Thoracic aorta (tissue), 2 donors: ENCODE measurements around the gene SMYD4. TPM values are rescaled to one million over a fixed set of nuclear protein-coding genes. Genes with fewer than 3 reads are reported as not detected.

Experiments
- ATAC-seq: fragments of 150-250 bp; one replicate; pipeline ENCODE4 v1.8.0; 2017; ENCODE audit warnings: low read depth; ENCODE audit not compliant: insufficient number of reproducible peaks, low FRiP score
- DNase-seq: peaks from one replicate; pipeline ENCODE4 v3.0.0-alpha.2; 2020; ENCODE audit warnings: low spot score
- H3K27ac ChIP-seq, 2 donors: fragments of 200-600 bp; sonication (generic); 1 replicate in 1 of 2; 2 replicates in 1 of 2; pipeline ENCODE4 v1.5.1; 2016; ENCODE audit warnings: mild to moderate bottlenecking in 2 of 2, moderate library complexity in 2 of 2
- H3K27me3 ChIP-seq: fragments of 200-600 bp; sonication (generic); replicated peaks from 2 replicates; pipeline ENCODE4 v1.6.0; 2016; ENCODE audit warnings: mild to moderate bottlenecking; ENCODE audit not compliant: insufficient read depth
- H3K36me3 ChIP-seq: fragments of 200-600 bp; sonication (generic); one replicate; pipeline ENCODE4 v1.5.1; 2016
- H3K4me1 ChIP-seq, 2 donors: fragments of 200-600 bp; sonication (generic); 1 replicate in 1 of 2; 2 replicates in 1 of 2; pipeline versions ENCODE4 v1.5.1 to v1.6.0; 2016; ENCODE audit warnings: low read depth in 2 of 2, mild to moderate bottlenecking in 1 of 2; ENCODE audit not compliant: control insufficient read depth in 1 of 2
- H3K4me3 ChIP-seq: fragments of 200-600 bp; sonication (generic); 2 replicates; pipeline ENCODE4 v1.5.1; 2016; ENCODE audit warnings: mild to moderate bottlenecking
- H3K9me3 ChIP-seq: fragments of 200-600 bp; sonication (generic); 2 replicates; pipeline ENCODE4 v1.5.1; 2016
- total RNA-seq, 2 donors: library from RNA; depleted of rRNA; stranded (reverse); fragments of >200 nt; gene quantifications; one replicate each; pipeline versions ENCODE4 v1.1.0 to v1.2.3, GENCODE V29; 2016
- TF ChIP-seq, protein P1 (sequence below): fragments of 200-600 bp; sonication (generic); IDR thresholded peaks from one replicate; pipeline ENCODE4 v1.5.1; 2019; ENCODE audit warnings: antibody characterized with exemption

Gene SMYD4
- total RNA-seq, 2 donors from 2014 or later = 12.6 to 13.3 TPM

DNA sequence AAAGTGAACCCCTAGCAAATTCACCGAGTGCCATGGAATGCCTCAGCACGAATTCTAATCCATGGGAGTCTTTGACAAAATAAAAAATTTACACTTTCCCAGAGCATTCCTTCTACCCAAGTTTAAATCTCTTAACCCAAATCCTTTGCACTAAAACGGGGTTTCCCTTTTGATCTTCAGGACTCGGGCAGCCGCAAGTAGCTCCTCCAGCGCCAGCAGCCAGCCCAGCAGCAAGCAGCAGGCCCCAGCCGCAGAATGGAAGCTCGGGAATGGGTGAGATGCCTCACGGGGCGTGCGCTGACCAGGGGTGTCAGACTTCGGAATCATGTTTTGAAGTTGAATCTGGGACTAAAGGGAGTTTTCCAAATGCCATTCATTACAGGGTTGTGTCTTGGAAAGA is 42.6 kb upstream of the SMYD4 start:
- no peak for DNase-seq
- Histone ChIP-seq H3K4me3 (no peak overlapping the region), H3K9me3 (no peaks in the 10 kb centered on the region), H3K27me3 (no peaks in the 10 kb centered on the region), H3K36me3 (peaks cover 16% of the 10 kb centered on the region), H3K4me1 (no peaks in the 10 kb centered on the region), H3K27ac (no peak overlapping the region)
- no peak for ATAC-seq
- TF ChIP-seq, protein P1, sequence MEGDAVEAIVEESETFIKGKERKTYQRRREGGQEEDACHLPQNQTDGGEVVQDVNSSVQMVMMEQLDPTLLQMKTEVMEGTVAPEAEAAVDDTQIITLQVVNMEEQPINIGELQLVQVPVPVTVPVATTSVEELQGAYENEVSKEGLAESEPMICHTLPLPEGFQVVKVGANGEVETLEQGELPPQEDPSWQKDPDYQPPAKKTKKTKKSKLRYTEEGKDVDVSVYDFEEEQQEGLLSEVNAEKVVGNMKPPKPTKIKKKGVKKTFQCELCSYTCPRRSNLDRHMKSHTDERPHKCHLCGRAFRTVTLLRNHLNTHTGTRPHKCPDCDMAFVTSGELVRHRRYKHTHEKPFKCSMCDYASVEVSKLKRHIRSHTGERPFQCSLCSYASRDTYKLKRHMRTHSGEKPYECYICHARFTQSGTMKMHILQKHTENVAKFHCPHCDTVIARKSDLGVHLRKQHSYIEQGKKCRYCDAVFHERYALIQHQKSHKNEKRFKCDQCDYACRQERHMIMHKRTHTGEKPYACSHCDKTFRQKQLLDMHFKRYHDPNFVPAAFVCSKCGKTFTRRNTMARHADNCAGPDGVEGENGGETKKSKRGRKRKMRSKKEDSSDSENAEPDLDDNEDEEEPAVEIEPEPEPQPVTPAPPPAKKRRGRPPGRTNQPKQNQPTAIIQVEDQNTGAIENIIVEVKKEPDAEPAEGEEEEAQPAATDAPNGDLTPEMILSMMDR = no peak

DNA sequence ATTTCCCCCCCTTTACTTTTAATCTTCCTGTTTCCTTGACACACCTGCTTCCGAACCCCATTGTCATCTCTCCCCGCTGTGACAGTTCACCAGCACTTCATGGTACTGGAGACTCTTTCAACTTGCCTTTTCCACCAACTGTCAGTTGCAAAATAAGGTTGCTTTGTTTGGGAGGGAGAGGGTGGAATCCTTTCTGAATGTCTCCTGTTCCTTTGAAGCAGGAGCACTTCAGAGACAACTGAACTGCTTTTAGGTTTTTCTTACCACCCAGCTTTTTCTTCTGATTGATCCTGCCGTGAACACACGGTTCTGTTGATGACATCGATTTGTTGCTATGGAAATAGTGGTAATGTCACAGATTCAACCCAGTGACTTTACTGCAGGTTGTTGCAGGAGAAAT is 42.1 kb upstream of the SMYD4 start:
- Histone ChIP-seq H3K4me3 (no peak overlapping the region), H3K9me3 (no peaks in the 10 kb centered on the region), H3K4me1 (no peaks in the 10 kb centered on the region), H3K27ac (no peak overlapping the region), H3K36me3 (peaks cover 12% of the 10 kb centered on the region), H3K27me3 (no peaks in the 10 kb centered on the region)
- TF ChIP-seq, protein P1 = no peak
- ATAC-seq (no peak), DNase-seq (no peak)

DNA sequence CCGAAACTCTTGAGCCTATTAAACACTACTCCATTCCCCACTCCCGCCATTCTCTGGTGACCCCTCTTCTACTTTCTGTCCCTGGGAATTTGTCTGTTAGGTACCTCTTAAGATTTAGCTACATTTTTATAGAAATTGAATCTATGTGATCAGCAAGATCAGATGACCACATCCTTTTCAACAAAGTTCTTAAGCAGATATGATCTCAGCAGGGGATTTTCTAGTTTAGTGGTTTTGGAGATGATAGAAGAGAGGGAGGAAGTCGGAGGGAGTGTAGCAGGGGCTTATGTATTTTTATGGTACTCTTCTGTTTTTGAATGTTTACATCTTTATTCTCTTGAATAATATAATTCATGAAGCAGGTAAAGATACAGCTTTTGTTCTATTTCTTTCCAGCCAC is 40.9 kb upstream of the SMYD4 start:
- H3K27me3 ChIP-seq = no peaks in the 10 kb centered on the region
- no peak overlapping the region for H3K27ac ChIP-seq
- ATAC-seq = no peak
- TF ChIP-seq, protein P1 = no peak
- no peak for DNase-seq
- no peaks in the 10 kb centered on the region for H3K4me1 ChIP-seq
- H3K36me3 ChIP-seq = peaks cover 4% of the 10 kb centered on the region
- H3K9me3 ChIP-seq = no peaks in the 10 kb centered on the region
- no peak overlapping the region for H3K4me3 ChIP-seq

DNA sequence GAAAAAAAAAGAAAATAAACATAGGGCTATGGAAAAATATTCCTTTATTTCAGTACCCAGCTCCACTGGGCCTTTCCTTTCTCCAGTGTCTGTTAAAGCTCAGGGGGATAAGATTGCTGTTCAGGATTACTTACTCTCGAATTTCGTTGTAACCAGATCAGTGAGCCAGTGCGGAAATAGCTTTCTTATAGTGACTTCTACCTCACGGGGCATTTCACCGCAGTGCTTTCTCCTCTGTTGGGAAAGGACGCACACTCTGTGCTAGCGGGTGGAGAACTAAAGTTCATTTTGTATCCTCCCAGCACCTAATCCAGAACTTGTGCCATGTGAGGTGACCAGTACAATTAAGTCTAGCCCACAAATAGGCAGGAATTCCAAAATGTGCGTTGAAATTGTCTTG is 38.4 kb upstream of the SMYD4 start:
- DNase-seq (no peak), ATAC-seq (no peak)
- H3K9me3 ChIP-seq = no peaks in the 10 kb centered on the region
- TF ChIP-seq, protein P1 = no peak
- H3K27ac ChIP-seq = no peak overlapping the region
- H3K36me3 ChIP-seq = no peaks in the 10 kb centered on the region
- H3K4me1 ChIP-seq = no peaks in the 10 kb centered on the region
- H3K27me3 ChIP-seq = no peaks in the 10 kb centered on the region
- H3K4me3 ChIP-seq = no peak overlapping the region

DNA sequence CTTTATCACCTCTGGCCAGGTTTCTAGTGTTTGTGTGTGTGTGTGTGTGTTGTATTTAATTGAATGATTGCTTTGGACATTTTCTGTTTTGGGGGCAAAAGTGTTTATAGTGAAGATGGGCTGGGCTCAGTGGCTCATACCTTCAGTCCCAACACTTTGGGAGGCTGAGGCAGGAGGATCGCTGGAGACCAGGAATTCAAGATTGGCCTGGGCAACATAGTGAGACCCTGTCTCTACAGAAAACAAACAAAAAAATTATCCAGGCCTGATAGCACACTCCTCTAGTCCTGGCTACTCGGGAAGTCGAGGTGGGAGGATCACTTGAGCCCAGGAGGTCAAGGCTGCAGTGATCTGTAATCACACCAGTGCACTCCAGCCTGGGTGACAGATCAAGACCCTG is 37.6 kb upstream of the SMYD4 start:
- ATAC-seq (no peak), DNase-seq (no peak)
- Histone ChIP-seq H3K4me3 (no peak overlapping the region), H3K36me3 (no peaks in the 10 kb centered on the region), H3K27ac (no peak overlapping the region), H3K4me1 (no peaks in the 10 kb centered on the region), H3K27me3 (no peaks in the 10 kb centered on the region), H3K9me3 (no peaks in the 10 kb centered on the region)
- TF ChIP-seq, protein P1 = no peak
